H9 (cell line): ENCODE measurements around the gene MTNR1B. TPM values are rescaled to one million over a fixed set of nuclear protein-coding genes. Genes with fewer than 3 reads are reported as not detected.

Experiments
- DNase-seq: peaks from one replicate; pipeline ENCODE4 v3.0.0-alpha.2; 2017
- H2AFZ ChIP-seq: one replicate; pipeline ENCODE4 v1.6.1; 2013; ENCODE audit warnings: mild to moderate bottlenecking, low read length, control low read depth, moderate library complexity
- H2AK5ac ChIP-seq: 2 replicates; pipeline ENCODE4 v1.6.1; 2013; ENCODE audit warnings: low read length, control low read depth, mixed read lengths; ENCODE audit not compliant: insufficient read length
- H2BK120ac ChIP-seq: one replicate; pipeline ENCODE4 v1.6.1; 2013; ENCODE audit warnings: low read depth, mild to moderate bottlenecking, low read length, control low read depth, inconsistent platforms; ENCODE audit not compliant: poor library complexity, severe bottlenecking
- H2BK12ac ChIP-seq: 2 replicates; pipeline ENCODE4 v1.6.1; 2013; ENCODE audit warnings: low read length, control low read depth, mixed read lengths, low read depth; ENCODE audit not compliant: insufficient read length
- H2BK15ac ChIP-seq: 2 replicates; pipeline ENCODE4 v1.6.1; 2013; ENCODE audit warnings: low read depth, low read length, control low read depth
- H2BK20ac ChIP-seq: one replicate; pipeline ENCODE4 v1.6.1; 2013; ENCODE audit warnings: low read depth, mild to moderate bottlenecking, low read length, control low read depth, inconsistent platforms; ENCODE audit not compliant: poor library complexity, severe bottlenecking
- H2BK5ac ChIP-seq: 2 replicates; pipeline ENCODE4 v1.6.1; 2013; ENCODE audit warnings: low read length, control low read depth, mixed read lengths; ENCODE audit not compliant: insufficient read length
- H3K14ac ChIP-seq: 2 replicates; pipeline ENCODE4 v1.6.1; 2013; ENCODE audit warnings: low read length, control low read depth; ENCODE audit not compliant: insufficient read depth
- H3K18ac ChIP-seq: 2 replicates; pipeline ENCODE4 v1.6.1; 2013; ENCODE audit warnings: low read depth, mild to moderate bottlenecking, mixed read lengths, low read length, control low read depth; ENCODE audit not compliant: insufficient read length
- H3K23ac ChIP-seq: 2 replicates; pipeline ENCODE4 v1.6.1; 2013; ENCODE audit warnings: low read length, control low read depth, mixed read lengths, low read depth; ENCODE audit not compliant: insufficient read length
- H3K23me2 ChIP-seq: 2 replicates; pipeline ENCODE4 v1.6.1; 2013; ENCODE audit warnings: low read depth, mild to moderate bottlenecking, mixed read lengths, low read length, control low read depth; ENCODE audit not compliant: insufficient read length, poor library complexity, severe bottlenecking
- H3K27ac ChIP-seq: 2 replicates; pipeline ENCODE4 v1.5.1; 2013; ENCODE audit warnings: low read length, control low read depth, mixed read lengths, low read depth; ENCODE audit not compliant: insufficient read length
- H3K27me3 ChIP-seq: 2 replicates; pipeline ENCODE4 v1.6.1; 2013; ENCODE audit warnings: low read length, control low read depth, inconsistent platforms; ENCODE audit not compliant: insufficient read depth
- H3K4ac ChIP-seq: 2 replicates; pipeline ENCODE4 v1.6.1; 2013; ENCODE audit warnings: low read depth, mild to moderate bottlenecking, control low read depth, inconsistent platforms, low read length, moderate library complexity
- H3K4me1 ChIP-seq: 2 replicates; pipeline ENCODE4 v1.6.1; 2013; ENCODE audit warnings: low read length, control low read depth, inconsistent platforms; ENCODE audit not compliant: insufficient read depth
- H3K4me2 ChIP-seq: 2 replicates; pipeline ENCODE4 v1.6.1; 2013; ENCODE audit warnings: low read length, control low read depth, mixed read lengths; ENCODE audit not compliant: insufficient read length, insufficient read depth
- H3K56ac ChIP-seq: 2 replicates; pipeline ENCODE4 v1.6.1; 2013; ENCODE audit warnings: low read depth, mild to moderate bottlenecking, mixed read lengths, low read length, control low read depth; ENCODE audit not compliant: insufficient read length
- H3K79me1 ChIP-seq: 2 replicates; pipeline ENCODE4 v1.6.1; 2013; ENCODE audit warnings: low read depth, mild to moderate bottlenecking, moderate library complexity, low read length, control low read depth, inconsistent platforms; ENCODE audit not compliant: insufficient read depth, poor library complexity, severe bottlenecking
- H3K79me2 ChIP-seq: 2 replicates; pipeline ENCODE4 v1.6.1; 2013; ENCODE audit warnings: low read length, control low read depth, inconsistent platforms; ENCODE audit not compliant: insufficient read depth
- H3K9ac ChIP-seq: 2 replicates; pipeline ENCODE4 v1.6.1; 2013; ENCODE audit warnings: low read length, control low read depth, mixed read lengths; ENCODE audit not compliant: insufficient read length; ENCODE audit errors: extremely low read depth
- H3K9me3 ChIP-seq: one replicate; pipeline ENCODE4 v1.6.1; 2013; ENCODE audit warnings: low read depth, low read length, inconsistent platforms; ENCODE audit not compliant: control insufficient read depth
- H3T11ph ChIP-seq: one replicate; pipeline ENCODE4 v1.6.1; 2013; ENCODE audit warnings: mild to moderate bottlenecking, low read length, control low read depth, inconsistent platforms
- H4K20me1 ChIP-seq: one replicate; pipeline ENCODE4 v1.6.1; 2013; ENCODE audit not compliant: control insufficient read depth, insufficient read length, insufficient read depth
- H4K5ac ChIP-seq: 2 replicates; pipeline ENCODE4 v1.6.1; 2013; ENCODE audit warnings: low read depth, mild to moderate bottlenecking, mixed read lengths, low read length, control low read depth; ENCODE audit not compliant: insufficient read length
- H4K8ac ChIP-seq: replicated peaks from 2 replicates; pipeline ENCODE4 v1.6.1; 2013; ENCODE audit warnings: low read length, control low read depth, mixed read lengths, low read depth; ENCODE audit not compliant: insufficient read length
- H4K91ac ChIP-seq: 2 replicates; pipeline ENCODE4 v1.6.1; 2013; ENCODE audit warnings: low read depth, mild to moderate bottlenecking, moderate library complexity, mixed read lengths, low read length, control low read depth; ENCODE audit not compliant: insufficient read length
- H3K27ac Mint-ChIP-seq, 3 experiments: 2 replicates in 2 of 3; 3 replicates in 1 of 3; pipeline ENCODE4 v1.8.0; 2020 to 2021; ENCODE audit warnings: mixed read lengths in 3 of 3, mild to moderate bottlenecking in 1 of 3, moderate library complexity in 1 of 3
- H3K27me3 Mint-ChIP-seq: 2 replicates; pipeline ENCODE4 v1.8.0; 2021; ENCODE audit warnings: low read depth, mild to moderate bottlenecking, moderate library complexity, mixed read lengths
- H3K36me3 Mint-ChIP-seq, 3 experiments: 2 replicates in 2 of 3; 3 replicates in 1 of 3; pipeline ENCODE4 v1.8.0; 2020 to 2021; ENCODE audit warnings: low read depth in 3 of 3, mixed read lengths in 3 of 3; ENCODE audit not compliant: insufficient read depth in 1 of 3
- H3K4me1 Mint-ChIP-seq, 2 experiments: 2 replicates each; pipeline ENCODE4 v1.8.0; 2020; ENCODE audit warnings: mixed read lengths in 2 of 2
- H3K4me3 Mint-ChIP-seq, 2 experiments: 2 replicates in 1 of 2; 3 replicates in 1 of 2; pipeline ENCODE4 v1.8.0; 2020 to 2021; ENCODE audit warnings: mild to moderate bottlenecking in 2 of 2, mixed read lengths in 2 of 2, moderate library complexity in 1 of 2
- H3K9me3 Mint-ChIP-seq, 2 experiments: 2 replicates in 1 of 2; 3 replicates in 1 of 2; pipeline ENCODE4 v1.8.0; 2020; ENCODE audit warnings: mild to moderate bottlenecking in 2 of 2, mixed read lengths in 2 of 2, moderate library complexity in 1 of 2
- WGBS: extraction: QIAGEN DNeasy Blood & Tissue Kit; methylation state at CpG from one replicate; pipeline ENCODE4 v1.1.7; 2013; ENCODE audit warnings: missing lambda C conversion rate, low lambda C conversion rate, mixed read lengths; ENCODE audit not compliant: insufficient read length; ENCODE audit errors: extremely low coverage; 5-methylcytosine and 5-hydroxymethylcytosine counted together
- total RNA-seq: library from RNA; stranded (reverse); gene quantifications from 2 replicates; pipeline ENCODE4 v1.2.1, GENCODE V29; 2021
- TF ChIP-seq, protein P1 (sequence below): fragments of 200-600 bp; sonication (generic); conservative IDR thresholded peaks from 3 replicates; pipeline ENCODE4 v1.8.0; 2021; ENCODE audit warnings: antibody characterized with exemption, mild to moderate bottlenecking

Gene MTNR1B
- total RNA-seq, 1 experiment from 2014 or later, result not detected

DNA sequence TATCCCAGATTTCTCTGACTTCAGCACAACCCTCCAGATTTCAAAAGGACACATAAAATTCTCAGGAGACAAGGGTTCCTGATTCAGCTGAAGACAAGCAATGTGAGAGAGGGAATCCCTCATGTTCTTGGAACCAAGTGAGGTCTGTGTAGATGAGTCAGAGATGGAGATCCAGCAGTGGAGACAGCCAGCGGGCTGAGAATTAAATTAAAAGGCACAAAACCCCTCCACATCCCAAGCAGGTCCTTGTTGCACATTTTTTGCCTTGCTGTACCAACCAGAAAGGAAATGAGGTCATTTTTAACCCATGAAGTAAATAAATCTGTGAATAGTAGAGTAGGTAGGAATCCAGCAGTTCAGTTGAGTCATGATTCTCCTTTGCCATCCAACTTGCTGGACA, 9.7 kb downstream of the MTNR1B start:
- no peak for DNase-seq
- Histone ChIP-seq H2BK15ac (no peak overlapping the region), H2AK5ac (no peak overlapping the region), H3K9me3 (no peaks in the 10 kb centered on the region), H3T11ph (no peak overlapping the region), H3K4me1 (peaks cover 3% of the 10 kb centered on the region; the same call in 1 of the 2 replicates), H3K23me2 (no peaks in the 10 kb centered on the region), H4K20me1 (no peaks in the 10 kb centered on the region), H4K91ac (no peak overlapping the region), H4K8ac (no peak overlapping the region), H2BK5ac (no peak overlapping the region), H3K79me1 (no peaks in the 10 kb centered on the region), H2AFZ (no peak overlapping the region), H3K4me2 (no peak overlapping the region), H3K23ac (no peak overlapping the region), H3K27ac (no peak overlapping the region), H3K9ac (no peak overlapping the region), H2BK120ac (no peak overlapping the region), H2BK12ac (no peak overlapping the region), H3K4ac (no peak overlapping the region), H3K18ac (no peak overlapping the region), H3K79me2 (no peaks in the 10 kb centered on the region), H2BK20ac (no peak overlapping the region), H3K27me3 (no peaks in the 10 kb centered on the region), H3K56ac (no peak overlapping the region), H4K5ac (no peak overlapping the region), H3K14ac (no peak overlapping the region)
- Mint-ChIP-seq H3K36me3 (no peaks in the 10 kb centered on the region), H3K27ac (no peak overlapping the region), H3K9me3 (peaks cover 0 to 2% of the 10 kb centered on the region in 2 experiments; a peak in 2 of 5 replicates), H3K4me1 (peaks cover 3% of the 10 kb centered on the region in 2 experiments), H3K27me3 (no peaks in the 10 kb centered on the region), H3K4me3 (no peak overlapping the region)
- TF ChIP-seq, protein P1, sequence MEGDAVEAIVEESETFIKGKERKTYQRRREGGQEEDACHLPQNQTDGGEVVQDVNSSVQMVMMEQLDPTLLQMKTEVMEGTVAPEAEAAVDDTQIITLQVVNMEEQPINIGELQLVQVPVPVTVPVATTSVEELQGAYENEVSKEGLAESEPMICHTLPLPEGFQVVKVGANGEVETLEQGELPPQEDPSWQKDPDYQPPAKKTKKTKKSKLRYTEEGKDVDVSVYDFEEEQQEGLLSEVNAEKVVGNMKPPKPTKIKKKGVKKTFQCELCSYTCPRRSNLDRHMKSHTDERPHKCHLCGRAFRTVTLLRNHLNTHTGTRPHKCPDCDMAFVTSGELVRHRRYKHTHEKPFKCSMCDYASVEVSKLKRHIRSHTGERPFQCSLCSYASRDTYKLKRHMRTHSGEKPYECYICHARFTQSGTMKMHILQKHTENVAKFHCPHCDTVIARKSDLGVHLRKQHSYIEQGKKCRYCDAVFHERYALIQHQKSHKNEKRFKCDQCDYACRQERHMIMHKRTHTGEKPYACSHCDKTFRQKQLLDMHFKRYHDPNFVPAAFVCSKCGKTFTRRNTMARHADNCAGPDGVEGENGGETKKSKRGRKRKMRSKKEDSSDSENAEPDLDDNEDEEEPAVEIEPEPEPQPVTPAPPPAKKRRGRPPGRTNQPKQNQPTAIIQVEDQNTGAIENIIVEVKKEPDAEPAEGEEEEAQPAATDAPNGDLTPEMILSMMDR, result no peak
- no CpG with 5 or more reads among the region's 1 CpG for WGBS
